Trophoblast cell (in vitro differentiated cells and primary cell): ENCODE data around the gene MAP2.
A peak's percentile ranks its signal among the peaks of the same experiment; 100 is the strongest.
"Not testable (repeated sequence)": the region's sequence is repeated elsewhere in the genome, so short reads cannot be mapped to it uniquely, and the experiment has no call there.

ENCODE experiments used
- DNase-seq, 2 donors: peaks; one replicate each; pipeline ENCODE4 v3.0.0-alpha.2; 2016
- H2AFZ ChIP-seq: 2 replicates; pipeline ENCODE4 v1.6.1; 2013; ENCODE audit warnings: low read length, moderate library complexity, mild to moderate bottlenecking; ENCODE audit not compliant: insufficient read depth, poor library complexity
- H2AK5ac ChIP-seq: 2 replicates; pipeline ENCODE4 v1.6.1; 2013; ENCODE audit warnings: mild to moderate bottlenecking, low read length
- H2BK120ac ChIP-seq: 2 replicates; pipeline ENCODE4 v1.6.1; 2013; ENCODE audit warnings: low read length, mild to moderate bottlenecking, moderate library complexity; ENCODE audit not compliant: insufficient read depth, poor library complexity
- H2BK12ac ChIP-seq: 2 replicates; pipeline ENCODE4 v1.6.1; 2013; ENCODE audit warnings: mild to moderate bottlenecking, low read length, moderate library complexity
- H2BK5ac ChIP-seq: 2 replicates; pipeline ENCODE4 v1.6.1; 2013; ENCODE audit warnings: low read length, low read depth, moderate library complexity, mild to moderate bottlenecking; ENCODE audit not compliant: poor library complexity
- H3K14ac ChIP-seq: 2 replicates; pipeline ENCODE4 v1.6.1; 2013; ENCODE audit warnings: mild to moderate bottlenecking, low read length
- H3K18ac ChIP-seq: 2 replicates; pipeline ENCODE4 v1.6.1; 2013; ENCODE audit warnings: mild to moderate bottlenecking, low read length
- H3K23ac ChIP-seq: 2 replicates; pipeline ENCODE4 v1.6.1; 2013; ENCODE audit warnings: low read length
- H3K27ac ChIP-seq: 2 replicates; pipeline ENCODE4 v1.5.1; 2013; ENCODE audit warnings: low read depth, mild to moderate bottlenecking, inconsistent platforms, low read length, moderate library complexity
- H3K27me3 ChIP-seq: 2 replicates; pipeline ENCODE4 v1.6.1; 2013; ENCODE audit warnings: inconsistent platforms, mild to moderate bottlenecking, low read length, moderate library complexity; ENCODE audit not compliant: insufficient read depth
- H3K36me3 ChIP-seq, 2 experiments: 1 replicate in 1 of 2; 2 replicates in 1 of 2; pipeline ENCODE4 v1.6.1; 2013; ENCODE audit warnings: low read length in 2 of 2, mild to moderate bottlenecking in 2 of 2, moderate library complexity in 1 of 2; ENCODE audit not compliant: insufficient read depth in 2 of 2, control insufficient read depth in 1 of 2
- H3K4ac ChIP-seq: 2 replicates; pipeline ENCODE4 v1.6.1; 2013; ENCODE audit warnings: low read depth, mild to moderate bottlenecking, low read length, moderate library complexity
- H3K4me1 ChIP-seq, 2 experiments: 1 replicate in 1 of 2; 2 replicates in 1 of 2; pipeline ENCODE4 v1.6.1; 2013; ENCODE audit warnings: low read length in 2 of 2, mild to moderate bottlenecking in 2 of 2, moderate library complexity in 1 of 2; ENCODE audit not compliant: insufficient read depth in 2 of 2, control insufficient read depth in 1 of 2
- H3K4me2 ChIP-seq: 2 replicates; pipeline ENCODE4 v1.6.1; 2013; ENCODE audit warnings: inconsistent platforms, mild to moderate bottlenecking, low read length, moderate library complexity
- H3K4me3 ChIP-seq: 2 replicates; pipeline ENCODE4 v1.5.1; 2013; ENCODE audit warnings: mild to moderate bottlenecking, low read depth, low read length, inconsistent platforms
- H3K79me1 ChIP-seq: one replicate; pipeline ENCODE4 v1.6.1; 2013; ENCODE audit warnings: low read length
- H3K79me2 ChIP-seq: 2 replicates; pipeline ENCODE4 v1.6.1; 2013; ENCODE audit warnings: low read length, mild to moderate bottlenecking; ENCODE audit not compliant: control insufficient read depth, insufficient read depth, poor library complexity
- H3K9ac ChIP-seq: 2 replicates; pipeline ENCODE4 v1.6.1; 2013; ENCODE audit warnings: mild to moderate bottlenecking, low read length
- H3K9me3 ChIP-seq: 2 replicates; pipeline ENCODE4 v1.6.1; 2013; ENCODE audit warnings: low read depth, mild to moderate bottlenecking, control low read depth, inconsistent platforms, low read length; ENCODE audit not compliant: insufficient read depth
- H4K12ac ChIP-seq: 2 replicates; pipeline ENCODE4 v1.6.1; 2013; ENCODE audit warnings: low read depth, mild to moderate bottlenecking, low read length, moderate library complexity
- H4K8ac ChIP-seq: 2 replicates; pipeline ENCODE4 v1.6.1; 2013; ENCODE audit warnings: low read depth, mild to moderate bottlenecking, low read length, moderate library complexity
- H4K91ac ChIP-seq: one replicate; pipeline ENCODE4 v1.6.1; 2013; ENCODE audit warnings: low read depth, mild to moderate bottlenecking, low read length, moderate library complexity
- WGBS: extraction: QIAGEN DNeasy Blood & Tissue Kit; methylation state at CpG from one replicate; pipeline ENCODE4 v1.1.7; 2013; ENCODE audit warnings: missing lambda C conversion rate; ENCODE audit not compliant: insufficient read length, insufficient coverage; ENCODE audit errors: extremely low coverage; 5-methylcytosine and 5-hydroxymethylcytosine counted together

The MAP2 gene

GRCh38 chr2:209474960-209475359 lies 51.1 kb downstream of the MAP2 start:
- Histone ChIP-seq H2AFZ (no peak overlapping the region), H3K36me3 (no peaks in the 10 kb centered on the region), H2AK5ac (no peak overlapping the region), H3K79me1 (peaks cover 2% of the 10 kb centered on the region), H3K4ac (no peak overlapping the region), H4K8ac (no peak overlapping the region), H2BK12ac (no peak overlapping the region), H3K23ac (no peak overlapping the region), H3K27me3 (no peaks in the 10 kb centered on the region), H4K12ac (no peak overlapping the region), H3K18ac (no peak overlapping the region), H3K27ac (no peak overlapping the region), H2BK120ac (no peak overlapping the region), H3K4me1 (no peaks in the 10 kb centered on the region), H3K9me3 (no peaks in the 10 kb centered on the region), H3K4me3 (no peak overlapping the region), H3K9ac (no peak overlapping the region), H3K14ac (no peak overlapping the region), H3K79me2 (no peaks in the 10 kb centered on the region), H3K4me2 (no peak overlapping the region), H4K91ac (no peak overlapping the region), H2BK5ac (no peak overlapping the region)
- WGBS: no CpG with 5 or more reads among the region's 2 CpGs
- no peak for DNase-seq

- Histone ChIP-seq H3K4me3 (no peak overlapping the region), H3K23ac (no peak overlapping the region), H4K12ac (no peak overlapping the region), H3K79me2 (no peaks in the 10 kb centered on the region), H2BK12ac (no peak overlapping the region), H3K4me1 (no peaks in the 10 kb centered on the region), H2AK5ac (no peak overlapping the region), H3K4ac (no peak overlapping the region), H3K27ac (no peak overlapping the region), H3K27me3 (no peaks in the 10 kb centered on the region), H3K14ac (no peak overlapping the region), H3K18ac (no peak overlapping the region), H3K9me3 (no peaks in the 10 kb centered on the region), H3K36me3 (no peaks in the 10 kb centered on the region), H2BK120ac (no peak overlapping the region), H4K91ac (no peak overlapping the region), H3K9ac (no peak overlapping the region), H3K79me1 (peaks cover 2% of the 10 kb centered on the region), H2AFZ (no peak overlapping the region), H2BK5ac (no peak overlapping the region), H3K4me2 (no peak overlapping the region), H4K8ac (no peak overlapping the region)
- no peak for DNase-seq
- WGBS: no CpG with 5 or more reads among the region's 8 CpGs
Observed at GRCh38 chr2:209476367-209477208, 52.7 kb downstream of the MAP2 start.

- not testable (repeated sequence) for H3K18ac ChIP-seq, H3K79me1 ChIP-seq, DNase-seq, H3K27ac ChIP-seq, H3K27me3 ChIP-seq, H3K14ac ChIP-seq, H3K9ac ChIP-seq, H2BK5ac ChIP-seq, H3K4me3 ChIP-seq, H3K79me2 ChIP-seq, H3K23ac ChIP-seq, H3K4ac ChIP-seq, H3K9me3 ChIP-seq, H4K91ac ChIP-seq, H3K4me2 ChIP-seq, H2BK120ac ChIP-seq, H4K8ac ChIP-seq, H4K12ac ChIP-seq, H3K4me1 ChIP-seq, H2BK12ac ChIP-seq, H2AFZ ChIP-seq, H3K36me3 ChIP-seq, H2AK5ac ChIP-seq
- no CpG with 5 or more reads among the region's 1 CpG for WGBS
Observed at GRCh38 chr2:209492296-209492695, 68.4 kb downstream of the MAP2 start.

- H3K27ac ChIP-seq: peak overlapping the region; percentile 36
- not testable (repeated sequence) for H3K27me3 ChIP-seq, H3K4me1 ChIP-seq, H3K79me2 ChIP-seq, H3K4me2 ChIP-seq, H4K12ac ChIP-seq, H3K9me3 ChIP-seq, H2AK5ac ChIP-seq, H3K4me3 ChIP-seq, H3K9ac ChIP-seq, H4K8ac ChIP-seq, H3K36me3 ChIP-seq, H3K79me1 ChIP-seq, H2AFZ ChIP-seq, H3K23ac ChIP-seq, DNase-seq
- H3K18ac ChIP-seq: peak overlapping the region; percentile 28
- peak overlapping the region; percentile 13 for H3K4ac ChIP-seq
- peak overlapping the region; percentile 72 for H2BK12ac ChIP-seq
- peak overlapping the region; percentile 57 for H3K14ac ChIP-seq
- H2BK120ac ChIP-seq: peak overlapping the region; percentile 74
- no CpG with 5 or more reads among the region's 13 CpGs for WGBS
- H2BK5ac ChIP-seq: peak overlapping the region; percentile 49
- H4K91ac ChIP-seq: peak overlapping the region; percentile 83
Observed at GRCh38 chr2:209495068-209495620, 71.3 kb downstream of the MAP2 start.
